ENCODE data around the gene BANK1.

- TF ChIP-seq EZH2 (IDR thresholded peaks at IDR 0.05; ENCODE audit: borderline replicate concordance, low read depth, low read length, severe bottlenecking), result no peak
- TF ChIP-seq CTCF (IDR thresholded peaks at IDR 0.05; ENCODE audit: borderline replicate concordance, extremely low read depth, low read length, poor library complexity, severe bottlenecking), result no peak
Observed at GRCh38 chr4:101833480-101833879, 43.0 kb downstream of the BANK1 start.
